ENCODE measurements around the gene OSBPL9.

The OSBPL9 gene

DNA sequence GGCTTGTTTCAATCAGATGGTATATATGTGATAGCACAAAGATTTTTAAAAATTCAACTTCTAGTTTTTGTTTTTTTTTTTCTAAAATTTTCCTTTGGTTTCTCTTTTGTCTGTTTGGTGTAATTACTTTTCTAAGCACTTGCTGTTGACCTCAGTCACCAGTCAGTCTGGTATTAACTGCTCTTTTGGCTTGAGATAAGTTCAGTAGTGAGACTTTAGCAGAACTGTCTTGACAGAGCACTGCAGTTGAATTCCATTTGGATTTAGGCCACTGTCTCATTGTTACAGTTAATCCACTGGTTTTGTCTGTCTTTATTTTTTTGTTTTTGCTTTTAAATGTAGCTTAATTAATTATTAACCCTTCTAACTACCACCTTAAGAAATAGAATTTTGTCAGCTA is 36.2 kb downstream of the OSBPL9 start:
- H3K9me3 ChIP-seq (ENCODE audit: severe bottlenecking) = no peaks in the 10 kb centered on the region

DNA sequence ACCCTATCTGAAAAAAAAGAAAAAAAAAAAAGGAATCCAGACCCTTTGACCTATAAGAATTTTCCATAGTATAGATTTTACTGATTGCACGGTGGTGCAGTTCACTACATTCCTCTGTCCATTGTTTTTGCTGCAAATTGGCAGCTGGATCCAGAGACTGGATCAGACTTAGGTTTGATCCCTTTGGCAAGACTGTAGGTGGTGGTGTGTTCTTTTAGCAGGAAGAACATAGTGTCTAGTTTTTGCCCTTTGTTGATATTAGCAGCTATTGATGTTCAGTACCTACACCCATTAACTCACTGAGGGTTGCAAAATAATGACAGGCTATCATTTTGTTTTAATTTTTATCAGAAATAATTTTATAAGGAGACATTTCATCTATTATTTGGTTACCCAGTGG is 37.1 kb downstream of the OSBPL9 start:
- DNase-seq = no peak
- Histone ChIP-seq H3K36me3 (peaks cover 11% of the 10 kb centered on the region; the same call in 1 of the 2 replicates), H3K27me3 (ENCODE audit: insufficient read depth, low read depth, severe bottlenecking) (no peaks in the 10 kb centered on the region), H3K4me3 (ENCODE audit: low read depth, low read length) (no peak overlapping the region), H3K9me3 (ENCODE audit: severe bottlenecking) (no peaks in the 10 kb centered on the region), H3K27ac (no peak overlapping the region)
- TF ChIP-seq, protein P1, sequence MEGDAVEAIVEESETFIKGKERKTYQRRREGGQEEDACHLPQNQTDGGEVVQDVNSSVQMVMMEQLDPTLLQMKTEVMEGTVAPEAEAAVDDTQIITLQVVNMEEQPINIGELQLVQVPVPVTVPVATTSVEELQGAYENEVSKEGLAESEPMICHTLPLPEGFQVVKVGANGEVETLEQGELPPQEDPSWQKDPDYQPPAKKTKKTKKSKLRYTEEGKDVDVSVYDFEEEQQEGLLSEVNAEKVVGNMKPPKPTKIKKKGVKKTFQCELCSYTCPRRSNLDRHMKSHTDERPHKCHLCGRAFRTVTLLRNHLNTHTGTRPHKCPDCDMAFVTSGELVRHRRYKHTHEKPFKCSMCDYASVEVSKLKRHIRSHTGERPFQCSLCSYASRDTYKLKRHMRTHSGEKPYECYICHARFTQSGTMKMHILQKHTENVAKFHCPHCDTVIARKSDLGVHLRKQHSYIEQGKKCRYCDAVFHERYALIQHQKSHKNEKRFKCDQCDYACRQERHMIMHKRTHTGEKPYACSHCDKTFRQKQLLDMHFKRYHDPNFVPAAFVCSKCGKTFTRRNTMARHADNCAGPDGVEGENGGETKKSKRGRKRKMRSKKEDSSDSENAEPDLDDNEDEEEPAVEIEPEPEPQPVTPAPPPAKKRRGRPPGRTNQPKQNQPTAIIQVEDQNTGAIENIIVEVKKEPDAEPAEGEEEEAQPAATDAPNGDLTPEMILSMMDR (IDR thresholded peaks at IDR 0.05; ENCODE audit: low read depth, low read length) = no peak

More for the DNA sequence above, 36.2 kb downstream of the OSBPL9 start:
- TF ChIP-seq, protein P1 (IDR thresholded peaks at IDR 0.05; ENCODE audit: low read depth, low read length) = no peak
- DNase-seq = no peak
- Histone ChIP-seq H3K27me3 (ENCODE audit: insufficient read depth, low read depth, severe bottlenecking) (no peaks in the 10 kb centered on the region), H3K4me3 (ENCODE audit: low read depth, low read length) (no peak overlapping the region), H3K36me3 (peaks cover 11% of the 10 kb centered on the region; the same call in 1 of the 2 replicates), H3K27ac (no peak overlapping the region)

DNA sequence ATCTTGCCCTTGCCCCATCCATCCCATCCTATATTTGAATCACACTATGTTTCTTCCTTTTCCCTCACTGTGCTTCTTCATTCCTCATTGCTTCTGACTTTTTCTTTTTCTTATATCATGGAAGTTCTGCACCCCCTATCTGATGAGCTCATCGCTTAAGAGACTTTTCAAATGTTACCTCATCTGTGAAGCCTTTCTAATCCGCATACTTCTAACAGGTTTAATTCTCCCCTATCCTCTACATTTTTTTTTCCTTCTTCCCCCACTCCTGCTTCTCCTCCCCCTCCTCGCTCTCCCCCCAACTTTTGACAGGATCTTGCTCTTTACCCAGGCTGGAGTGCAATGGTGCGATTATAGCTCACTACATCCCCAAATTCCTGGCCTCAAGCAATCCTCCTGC is 39.5 kb downstream of the OSBPL9 start:
- DNase-seq = no peak

DNA sequence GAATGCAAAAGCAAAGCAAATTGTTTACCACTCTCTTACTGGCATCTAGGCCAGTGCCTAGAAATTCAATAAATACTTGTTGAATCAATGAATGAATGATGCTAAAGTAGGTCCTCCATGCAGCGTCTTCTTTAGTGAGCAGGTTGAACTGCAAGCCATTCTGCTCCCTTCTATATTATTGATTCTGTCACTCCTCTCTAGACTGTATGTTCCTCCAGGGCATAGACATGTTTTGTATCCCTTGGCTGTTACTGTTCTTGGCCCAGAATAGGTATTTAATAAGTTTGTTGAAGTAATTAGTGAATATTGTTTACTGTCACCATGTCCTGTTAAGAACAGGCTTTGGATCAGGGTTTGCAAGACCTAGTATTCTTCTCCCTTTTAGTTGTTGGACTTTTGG is 43.7 kb downstream of the OSBPL9 start:
- TF ChIP-seq, protein P1 (IDR thresholded peaks at IDR 0.05; ENCODE audit: low read depth, low read length) = no peak
- Histone ChIP-seq H3K27ac (no peak overlapping the region), H3K4me3 (ENCODE audit: low read depth, low read length) (no peak overlapping the region), H3K27me3 (ENCODE audit: insufficient read depth, low read depth, severe bottlenecking) (no peaks in the 10 kb centered on the region), H3K9me3 (ENCODE audit: severe bottlenecking) (no peaks in the 10 kb centered on the region), H3K36me3 (peaks cover 2% of the 10 kb centered on the region; the same call in 1 of the 2 replicates)
- no peak for DNase-seq

More for the DNA sequence above, 39.5 kb downstream of the OSBPL9 start:
- Histone ChIP-seq H3K4me3 (ENCODE audit: low read depth, low read length) (no peak overlapping the region), H3K9me3 (ENCODE audit: severe bottlenecking) (no peaks in the 10 kb centered on the region), H3K27me3 (ENCODE audit: insufficient read depth, low read depth, severe bottlenecking) (no peaks in the 10 kb centered on the region), H3K36me3 (peaks cover 11% of the 10 kb centered on the region; the same call in 1 of the 2 replicates), H3K27ac (no peak overlapping the region)
- TF ChIP-seq, protein P1 (IDR thresholded peaks at IDR 0.05; ENCODE audit: low read depth, low read length) = no peak

DNA sequence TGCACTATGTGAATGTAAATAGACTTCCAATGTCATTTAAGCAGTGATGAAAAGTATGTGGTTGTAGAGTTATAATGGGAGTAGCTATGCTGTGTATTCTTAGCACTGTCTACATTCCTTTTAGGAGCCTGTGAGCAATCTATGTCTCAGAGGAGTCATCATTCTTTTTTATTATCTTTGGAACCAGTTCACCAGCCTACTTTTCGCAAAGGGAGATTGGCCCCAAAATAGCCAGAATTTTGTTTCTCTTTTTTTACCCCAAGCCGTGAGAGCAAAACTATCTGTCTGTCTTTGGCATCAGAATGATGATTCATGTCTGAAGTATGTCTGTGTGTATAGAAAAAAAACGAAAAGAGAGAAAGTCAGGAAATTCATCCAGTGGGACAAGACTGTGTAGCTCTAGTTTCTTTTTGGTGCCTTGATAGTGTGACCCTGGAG is 44.2 kb downstream of the OSBPL9 start:
- H3K36me3 ChIP-seq = no peaks in the 10 kb centered on the region
- H3K27me3 ChIP-seq (ENCODE audit: insufficient read depth, low read depth, severe bottlenecking) = no peaks in the 10 kb centered on the region
- H3K4me3 ChIP-seq (ENCODE audit: low read depth, low read length) = no peak overlapping the region
- H3K9me3 ChIP-seq (ENCODE audit: severe bottlenecking) = no peaks in the 10 kb centered on the region
- TF ChIP-seq, protein P1 (IDR thresholded peaks at IDR 0.05; ENCODE audit: low read depth, low read length) = no peak
- no peak for DNase-seq
- H3K27ac ChIP-seq = no peak overlapping the region

DNA sequence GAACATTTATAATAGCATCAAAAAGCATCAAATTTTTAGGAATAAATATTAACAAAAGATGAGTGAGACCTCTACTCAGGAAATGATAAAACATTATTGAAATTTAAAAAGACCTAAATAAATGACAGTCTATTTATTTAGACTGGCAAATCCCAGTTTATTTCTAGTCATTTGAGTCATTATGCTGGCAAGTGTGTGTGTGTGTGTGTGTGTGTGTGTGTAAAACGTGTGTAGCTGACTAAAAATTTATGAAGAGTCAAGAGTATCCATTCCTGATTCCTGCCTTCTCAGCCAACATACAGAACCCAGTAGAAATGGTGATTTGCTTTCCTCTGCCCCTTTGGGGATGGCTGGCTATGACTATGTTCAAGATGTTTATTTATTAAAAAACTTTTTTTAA is 46.2 kb downstream of the OSBPL9 start:
- H3K4me3 ChIP-seq (ENCODE audit: low read depth, low read length) = no peak overlapping the region
- H3K27me3 ChIP-seq (ENCODE audit: insufficient read depth, low read depth, severe bottlenecking) = no peaks in the 10 kb centered on the region
- H3K9me3 ChIP-seq (ENCODE audit: severe bottlenecking) = no peaks in the 10 kb centered on the region
- no peak for DNase-seq
- TF ChIP-seq, protein P1 (IDR thresholded peaks at IDR 0.05; ENCODE audit: low read depth, low read length) = no peak
- no peak overlapping the region for H3K27ac ChIP-seq
- no peaks in the 10 kb centered on the region for H3K36me3 ChIP-seq
